Kidney tubule cell (primary cell): ENCODE data around the gene MAP1LC3B2.

ENCODE experiments used
- DNase-seq: peaks from one replicate; pipeline ENCODE4 v3.0.0-alpha.2; 2018; ENCODE audit warnings: low spot score

Gene MAP1LC3B2

DNA sequence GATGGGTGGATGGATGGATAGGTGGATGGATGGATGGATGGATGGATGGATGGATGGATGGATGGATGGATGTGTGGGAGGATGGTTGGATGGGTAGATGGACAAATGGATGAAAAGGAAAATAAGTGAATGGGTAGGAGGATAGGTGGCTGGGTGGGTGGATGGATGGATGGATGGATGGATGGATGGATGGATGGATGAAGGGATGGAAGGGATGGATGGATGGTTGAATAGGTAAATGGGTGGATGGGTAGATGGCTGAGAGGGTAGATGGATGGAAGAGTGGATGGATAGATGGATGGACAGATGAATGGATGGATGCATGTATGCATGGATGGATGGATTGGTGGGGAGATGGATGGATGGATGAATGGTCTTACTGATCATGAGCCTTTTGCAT lies 36.5 kb downstream of the MAP1LC3B2 start:
- no peak for DNase-seq

DNA sequence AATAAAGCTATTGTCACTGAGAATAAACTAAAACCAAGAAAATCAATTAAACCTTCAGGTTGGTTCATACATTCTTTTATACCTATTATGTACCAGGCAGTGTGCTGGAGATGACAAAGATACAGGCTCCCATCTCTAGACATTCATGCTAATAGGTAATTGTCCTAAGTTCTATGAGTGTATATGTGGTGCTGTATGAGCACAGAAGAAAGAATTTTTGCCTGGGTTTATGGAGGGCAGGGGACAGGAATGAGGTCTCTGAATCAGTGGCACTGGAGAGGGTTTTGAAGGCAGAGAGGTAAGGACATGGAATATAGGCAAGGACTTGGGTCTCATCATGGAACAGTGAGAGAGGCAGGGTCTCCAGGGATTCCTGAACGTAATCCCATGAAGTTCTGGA lies 38.7 kb downstream of the MAP1LC3B2 start:
- DNase-seq: no peak

DNA sequence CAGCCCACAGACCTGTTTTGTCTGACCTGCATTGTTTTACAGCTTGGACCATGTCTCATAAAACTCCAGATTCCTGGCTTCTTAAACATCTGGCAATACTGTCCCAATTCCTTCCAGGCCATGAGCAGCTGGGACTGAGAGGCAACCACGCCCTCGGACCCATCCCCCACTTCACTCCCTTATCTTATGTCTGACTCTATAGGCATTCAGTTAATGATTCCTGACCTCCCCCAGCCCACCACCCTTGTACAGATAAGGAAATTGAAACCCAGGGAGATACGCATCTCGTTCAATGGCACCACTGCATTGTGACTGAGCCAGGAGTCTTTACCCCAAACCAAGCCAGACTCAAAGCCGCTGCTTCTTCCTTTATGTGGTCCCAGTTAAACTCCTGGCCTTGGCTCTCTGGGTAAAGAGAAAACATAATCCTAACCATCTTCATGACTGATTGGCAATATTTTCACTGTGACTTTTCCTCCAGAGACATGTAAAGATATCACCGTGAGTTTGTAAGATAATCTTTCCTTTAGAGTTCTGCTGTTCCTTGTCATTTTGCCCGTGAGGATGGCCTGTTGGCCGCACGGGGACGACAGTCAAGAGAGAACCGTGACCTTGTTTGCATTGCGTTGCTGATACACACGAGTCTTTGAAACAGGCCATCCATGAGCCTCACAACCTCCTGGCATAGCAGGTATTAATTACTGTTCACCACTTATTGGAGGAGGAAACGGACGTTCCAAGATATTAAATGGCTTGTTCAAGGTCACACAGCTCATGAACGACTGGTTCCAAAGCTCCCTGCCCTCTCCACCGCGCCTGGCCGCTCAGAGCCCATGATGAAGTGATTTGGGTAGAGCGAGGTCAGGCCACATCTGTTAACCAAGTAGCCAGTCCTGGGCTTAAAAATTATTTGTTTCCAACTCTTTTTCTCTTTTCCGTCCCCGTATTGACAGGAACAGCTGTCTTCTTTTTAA lies 39.4 kb downstream of the MAP1LC3B2 start:
- DNase-seq: no peak

GRCh38 chr12:116599285-116600136 lies 40.3 kb downstream of the MAP1LC3B2 start:
- DNase-seq: peak; percentile 68

- DNase-seq: peak; percentile 28
Observed at GRCh38 chr12:116600959-116601918, 42.1 kb downstream of the MAP1LC3B2 start.

- no peak for DNase-seq
Observed at GRCh38 chr12:116601933-116602810, 43.0 kb downstream of the MAP1LC3B2 start.

GRCh38 chr12:116603546-116604177 lies 44.5 kb downstream of the MAP1LC3B2 start:
- DNase-seq: no peak

- DNase-seq: no peak
Observed at GRCh38 chr12:116604178-116604895, 45.2 kb downstream of the MAP1LC3B2 start.

DNA sequence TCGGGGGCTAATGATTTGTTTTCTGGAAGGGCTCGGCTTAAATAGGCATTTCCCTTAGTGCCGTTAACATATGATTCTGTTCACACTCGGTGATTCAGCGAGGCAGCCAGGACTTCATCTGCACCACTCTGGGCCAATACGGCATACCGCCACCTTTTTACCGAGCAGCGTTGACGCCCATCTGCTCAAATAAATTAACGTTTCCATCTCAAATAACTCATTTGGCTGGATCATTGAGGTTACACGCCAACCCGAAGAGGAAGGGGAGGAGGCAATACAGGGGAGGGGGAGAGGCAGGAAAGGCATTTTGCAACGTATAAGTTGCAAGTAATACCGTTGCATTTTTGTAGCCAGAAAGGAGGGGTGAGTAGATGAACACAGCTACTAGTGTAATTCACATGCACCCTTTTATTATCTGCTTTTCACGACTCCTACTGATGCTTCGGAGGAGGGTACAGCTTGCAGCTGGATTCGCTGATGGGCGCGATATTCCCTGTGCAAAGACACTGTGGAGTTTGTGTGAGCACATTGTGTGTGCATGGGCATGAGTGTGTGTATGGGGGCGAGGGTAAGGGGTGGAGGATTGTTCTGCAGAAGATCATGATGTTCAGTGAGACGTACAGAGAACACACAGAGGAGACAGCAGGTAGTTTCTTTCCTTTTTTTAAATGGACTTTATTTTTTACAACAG lies 45.9 kb downstream of the MAP1LC3B2 start:
- no peak for DNase-seq

GRCh38 chr12:116606397-116606796 lies 47.2 kb downstream of the MAP1LC3B2 start:
- DNase-seq: no peak

GRCh38 chr12:116607039-116607438 lies 47.9 kb downstream of the MAP1LC3B2 start:
- DNase-seq: no peak

GRCh38 chr12:116609319-116610114 lies 50.3 kb downstream of the MAP1LC3B2 start:
- DNase-seq: no peak

DNA sequence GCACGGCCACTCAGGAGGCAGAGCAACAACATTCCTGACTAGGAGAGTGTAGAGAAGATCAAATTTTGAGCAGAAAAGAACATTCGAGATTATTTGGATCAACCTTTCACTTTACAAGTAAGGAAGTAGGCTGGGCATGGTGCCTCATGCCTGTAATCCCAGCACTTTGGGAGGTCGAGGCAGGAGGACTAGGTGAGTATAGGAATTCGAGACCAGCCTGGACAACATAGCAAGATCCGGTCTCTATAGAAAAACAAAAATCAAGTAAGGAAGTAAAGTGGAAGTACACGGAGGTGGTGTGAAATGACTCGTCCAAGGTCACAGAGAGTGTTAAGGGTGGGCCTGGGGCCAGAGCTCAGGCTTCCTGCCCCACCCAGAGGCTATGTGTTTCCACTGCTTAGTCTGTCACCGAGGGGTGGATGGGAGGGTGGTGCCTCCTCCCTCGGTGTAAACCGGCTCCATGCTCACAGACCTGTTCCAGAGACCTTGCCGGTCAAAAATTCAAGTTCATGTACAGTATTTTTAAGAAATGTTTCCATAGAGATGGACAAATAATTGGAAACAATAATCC lies 51.9 kb downstream of the MAP1LC3B2 start:
- no peak for DNase-seq

DNA sequence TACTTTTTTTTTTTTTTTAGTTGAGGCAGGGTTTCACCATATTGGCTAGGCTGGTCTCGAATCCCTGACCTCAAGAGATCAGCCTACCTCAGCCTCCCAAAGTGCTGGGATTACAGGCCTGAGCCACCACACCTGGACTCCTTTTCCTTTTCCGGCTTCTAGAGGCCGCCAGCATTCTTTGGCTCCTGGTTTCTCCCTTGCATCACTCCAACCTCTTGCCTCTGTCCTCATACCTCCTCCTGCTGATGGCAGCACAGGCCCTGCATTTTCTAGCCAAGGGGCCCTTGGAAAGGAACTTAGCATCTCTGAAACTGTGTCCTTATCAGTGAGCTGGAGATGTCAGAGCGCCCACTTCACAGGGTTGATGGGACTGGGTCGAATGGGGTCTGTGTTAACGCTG lies 53.3 kb downstream of the MAP1LC3B2 start:
- no peak for DNase-seq

- DNase-seq: no peak
Observed at GRCh38 chr12:116613256-116613655, 54.1 kb downstream of the MAP1LC3B2 start.

DNA sequence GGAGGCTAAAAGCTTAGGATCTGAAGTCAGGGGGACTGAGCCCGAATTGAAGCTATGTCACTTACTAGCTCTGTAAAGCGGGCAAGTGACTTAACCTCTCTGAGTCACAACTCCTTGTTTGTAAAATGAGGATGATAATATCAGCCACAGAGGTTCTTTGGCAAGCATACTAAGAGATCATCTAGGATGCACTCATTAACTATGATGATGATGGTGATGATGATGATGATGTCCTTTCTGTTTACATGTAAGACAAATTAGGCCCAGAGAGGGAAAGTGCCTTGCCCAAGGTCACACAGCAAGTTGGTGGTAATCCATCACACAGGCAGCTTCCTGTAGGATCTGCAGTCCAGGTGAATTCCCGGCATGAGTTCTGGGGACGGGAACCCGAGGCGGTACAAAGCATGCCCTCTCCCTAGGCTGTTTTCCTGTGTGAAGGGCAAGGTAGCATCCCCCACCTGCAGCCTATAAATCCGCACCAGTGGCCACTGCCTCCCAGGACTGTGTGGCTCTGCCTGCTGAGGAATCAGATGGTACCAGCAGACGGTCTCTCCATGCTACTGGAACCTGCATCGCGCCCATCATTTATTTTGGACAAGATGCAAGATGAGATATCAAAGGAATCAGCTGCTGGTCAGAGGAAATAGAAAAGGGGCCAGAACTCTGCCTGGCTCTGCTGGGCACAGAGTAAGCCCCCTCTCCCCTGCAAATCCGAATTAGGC lies 55.2 kb downstream of the MAP1LC3B2 start:
- no peak for DNase-seq
